NCI-H2171 treated with DMSO at 0.1 percent for 48 hours (cell line): ENCODE data around the gene ITSN1.
A peak's percentile ranks its signal among the peaks of the same experiment; 100 is the strongest.
"Not testable (repeated sequence)": the region's sequence is repeated elsewhere in the genome, so short reads cannot be mapped to it uniquely, and the experiment has no call there.

ENCODE experiments used
- DNase-seq: peaks from one replicate; lab custom pipeline; 2025; lab: John Stamatoyannopoulos, UW

The ITSN1 gene

DNA sequence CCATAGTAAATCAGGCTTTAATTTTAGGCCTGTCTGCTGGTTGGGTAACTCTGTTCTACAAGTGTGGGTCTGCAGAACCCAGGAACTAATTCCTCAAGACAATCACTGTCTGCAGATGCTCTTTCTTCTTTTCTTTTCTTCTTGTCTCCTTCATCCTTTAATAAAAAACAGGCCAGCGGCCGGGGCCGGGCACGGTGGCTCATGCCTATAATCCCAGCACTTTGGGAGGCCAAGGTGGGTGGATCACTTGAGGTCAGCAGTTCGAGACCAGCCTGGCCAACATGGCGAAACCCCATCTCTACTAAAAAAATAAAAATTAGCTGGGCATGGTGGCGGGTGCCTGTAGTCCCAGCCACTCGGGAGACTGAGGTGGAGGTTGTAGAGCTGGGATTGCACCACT lies 220.9 kb downstream of the ITSN1 start:
- DNase-seq: not testable (repeated sequence)

GRCh38 chr21:33864150-33864549 lies 221.8 kb downstream of the ITSN1 start:
- no peak for DNase-seq

DNA sequence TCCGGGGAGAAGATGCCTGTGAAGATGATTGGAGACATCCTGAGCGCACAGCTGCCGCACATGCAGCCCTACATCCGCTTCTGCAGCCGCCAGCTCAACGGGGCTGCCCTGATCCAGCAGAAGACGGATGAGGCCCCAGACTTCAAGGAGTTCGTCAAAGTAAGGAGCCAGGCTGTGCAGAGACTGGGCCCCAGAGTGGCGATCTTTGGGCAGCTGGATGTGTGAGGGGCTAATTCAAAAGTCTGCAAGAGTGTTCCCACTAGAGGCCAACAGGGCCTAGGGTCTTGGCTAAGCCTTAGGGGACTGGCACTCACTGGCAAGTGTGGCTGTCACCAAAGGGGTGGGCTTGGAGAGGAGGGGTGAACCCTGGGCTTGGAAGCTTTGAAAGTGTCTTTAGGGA lies 222.9 kb downstream of the ITSN1 start:
- DNase-seq: no peak

GRCh38 chr21:33865996-33866575 lies 223.8 kb downstream of the ITSN1 start:
- no peak for DNase-seq

GRCh38 chr21:33866826-33867225 lies 224.5 kb downstream of the ITSN1 start:
- DNase-seq: no peak

GRCh38 chr21:33867868-33868267 lies 225.6 kb downstream of the ITSN1 start:
- not testable (repeated sequence) for DNase-seq

DNA sequence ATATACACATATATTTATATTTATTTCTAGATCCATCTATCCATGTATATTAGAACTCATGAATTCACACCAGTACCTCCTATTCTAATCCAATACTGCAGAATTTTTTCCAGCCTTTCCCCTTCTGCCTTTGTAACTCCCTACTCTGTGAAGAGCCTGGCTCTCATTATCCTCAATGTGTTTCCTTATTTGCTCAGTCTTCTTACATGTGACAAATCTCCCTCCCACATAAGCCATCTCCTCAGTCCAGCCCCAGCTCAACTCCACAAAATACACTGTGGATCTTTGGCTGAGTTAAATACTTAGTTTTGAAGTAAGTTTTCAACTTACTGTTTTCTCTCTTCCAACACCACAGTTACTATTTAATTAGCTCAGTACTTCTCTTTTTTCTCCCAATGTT lies 227.6 kb downstream of the ITSN1 start:
- DNase-seq: no peak

DNA sequence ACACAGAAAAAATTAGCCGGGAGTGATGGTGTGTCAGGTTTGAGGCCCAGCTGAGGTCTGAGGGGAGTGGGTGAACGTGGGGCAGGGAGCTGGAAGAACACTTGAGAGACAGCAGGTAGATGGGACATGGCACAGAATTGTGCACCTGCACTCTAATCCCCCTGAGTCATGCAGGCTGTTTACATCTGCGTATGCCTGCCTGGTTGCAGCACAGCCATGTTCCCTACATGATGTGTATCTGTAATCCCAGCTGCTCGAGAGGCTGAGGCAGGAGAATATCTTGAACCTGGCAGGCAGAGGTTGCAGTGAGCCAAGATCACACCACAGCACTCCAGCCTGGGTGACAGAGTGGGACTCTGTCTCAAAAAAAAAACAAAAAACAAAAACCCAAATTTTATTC lies 228.5 kb downstream of the ITSN1 start:
- peak; percentile 48 for DNase-seq

DNA sequence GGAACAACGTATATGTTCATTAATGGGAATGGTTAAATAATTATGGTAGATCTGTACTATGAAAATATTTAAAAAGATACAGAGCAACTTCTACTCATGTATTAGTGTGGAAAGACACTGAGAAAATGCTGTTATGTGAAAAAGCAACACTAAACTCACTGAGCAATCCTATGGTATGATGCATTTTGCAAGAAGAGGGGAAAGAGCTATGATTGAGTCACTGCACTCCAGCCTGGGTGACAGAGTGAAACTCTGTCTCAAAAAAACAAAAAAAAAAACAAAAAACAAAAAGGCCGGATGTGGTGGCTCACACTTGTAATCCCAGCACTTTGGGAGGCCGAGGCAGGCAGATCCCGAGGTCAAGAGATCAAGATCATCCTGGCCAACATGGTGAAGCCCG lies 228.9 kb downstream of the ITSN1 start:
- DNase-seq: no peak

GRCh38 chr21:33872881-33873515 lies 230.7 kb downstream of the ITSN1 start:
- DNase-seq: no peak

DNA sequence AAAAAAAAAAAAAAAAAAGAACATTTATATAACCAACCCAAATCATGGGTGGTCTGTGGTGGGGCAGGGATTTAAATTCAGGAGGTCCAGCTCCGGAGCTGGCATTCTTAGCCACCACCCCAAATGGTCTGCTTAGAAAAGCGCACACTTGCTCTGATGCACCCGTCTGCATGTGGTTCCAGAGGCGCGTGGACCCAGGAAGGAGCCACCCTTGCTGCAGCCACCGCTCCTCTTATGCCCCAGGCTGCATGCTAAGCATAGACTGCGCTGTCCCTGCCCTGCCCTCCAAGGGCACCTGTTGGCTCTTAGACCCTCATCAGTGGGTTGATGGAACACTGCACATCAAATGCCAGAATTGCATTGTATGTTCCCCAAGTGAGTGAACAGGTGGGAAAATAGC lies 231.9 kb downstream of the ITSN1 start:
- DNase-seq: no peak

DNA sequence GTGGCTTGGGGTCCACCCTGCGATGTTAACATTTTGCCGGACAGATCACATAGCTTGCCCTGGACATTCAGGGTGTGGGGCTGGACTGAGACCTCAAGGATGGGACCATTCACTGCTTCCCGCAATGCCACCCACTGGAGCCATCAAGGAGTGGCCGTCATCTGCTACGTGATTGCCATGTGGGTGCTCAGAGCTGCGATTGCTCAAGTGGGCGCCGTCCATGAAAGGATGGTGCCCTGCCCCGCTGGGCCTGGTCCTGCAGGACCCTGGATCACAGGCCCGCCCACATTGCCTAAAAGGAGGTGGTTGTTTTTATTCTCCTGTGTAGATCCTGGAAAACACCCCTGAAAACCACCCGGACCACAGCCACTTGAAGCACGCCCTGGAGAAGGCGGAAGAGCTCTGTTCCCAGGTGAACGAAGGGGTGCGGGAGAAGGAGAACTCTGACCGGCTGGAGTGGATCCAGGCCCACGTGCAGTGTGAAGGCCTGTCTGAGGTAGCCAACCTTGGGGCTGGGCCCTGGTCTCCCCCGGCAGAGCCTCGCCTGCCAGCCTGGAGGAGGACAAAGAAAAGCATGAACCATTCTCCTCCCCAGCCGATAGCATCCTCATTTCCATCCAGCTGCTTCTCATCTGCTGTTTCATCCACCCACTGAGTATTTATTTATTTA lies 232.9 kb downstream of the ITSN1 start:
- DNase-seq: no peak

GRCh38 chr21:33878824-33879223 lies 236.5 kb downstream of the ITSN1 start:
- no peak for DNase-seq

GRCh38 chr21:33880626-33881025 lies 238.3 kb downstream of the ITSN1 start:
- DNase-seq: no peak

GRCh38 chr21:33881689-33882440 lies 239.6 kb downstream of the ITSN1 start:
- DNase-seq: no peak

DNA sequence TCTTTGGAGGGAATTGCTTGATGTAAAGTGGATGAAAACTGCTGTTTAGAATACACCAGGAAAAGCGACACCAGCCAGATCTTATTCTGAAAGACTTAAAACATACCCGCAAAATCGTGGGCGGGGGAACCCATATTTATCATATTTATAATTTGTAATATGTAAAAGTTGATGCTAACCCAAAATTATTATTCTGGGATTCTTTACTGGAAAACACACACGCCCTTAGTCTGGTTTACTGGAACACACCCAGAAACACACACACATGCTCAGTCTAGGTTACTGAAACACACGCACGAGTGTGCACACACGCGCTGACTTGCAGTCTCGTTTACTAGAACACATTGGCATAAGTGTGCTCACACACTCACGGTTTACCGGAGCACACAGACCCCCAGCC lies 240.8 kb downstream of the ITSN1 start:
- DNase-seq: no peak

DNA sequence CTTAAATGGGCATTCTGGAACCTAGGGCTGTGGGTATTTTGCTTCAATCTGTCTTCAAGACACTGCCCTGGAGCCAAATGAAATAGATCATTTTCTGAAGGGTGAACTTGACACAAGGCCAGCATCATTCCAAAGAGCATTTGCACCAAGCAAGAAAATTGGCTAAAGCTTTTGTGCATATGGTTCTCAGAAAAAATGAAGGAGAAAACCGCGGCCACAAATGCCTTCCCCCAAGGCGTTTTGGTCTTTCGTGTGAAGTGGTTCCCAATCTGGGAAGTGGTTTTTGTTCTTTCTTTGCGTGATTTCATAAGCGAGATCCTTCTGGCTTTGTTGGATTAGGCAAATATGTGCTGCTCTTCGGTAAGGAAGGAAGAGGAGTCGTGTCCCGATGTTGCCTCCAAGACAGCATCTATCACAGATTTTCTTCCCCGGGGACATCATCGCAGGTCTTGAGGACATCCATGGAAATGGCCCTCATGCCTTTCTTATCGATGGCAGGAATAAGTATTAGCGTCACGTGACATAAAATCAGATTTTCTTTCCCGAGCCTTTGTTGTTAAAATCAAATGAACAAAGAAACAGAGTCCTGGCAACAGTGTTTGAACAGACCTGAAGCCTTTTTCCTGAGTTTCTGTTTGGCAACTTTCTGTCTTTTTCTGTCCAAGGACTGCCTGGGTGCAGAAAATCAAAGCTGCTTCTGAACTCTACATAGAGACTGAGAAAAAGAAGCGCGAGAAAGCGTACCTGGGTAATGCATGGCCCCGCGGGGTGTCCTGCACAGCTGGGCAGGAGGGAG lies 242.3 kb downstream of the ITSN1 start:
- no peak for DNase-seq

- no peak for DNase-seq
Observed at GRCh38 chr21:33885172-33885514, 242.8 kb downstream of the ITSN1 start.

DNA sequence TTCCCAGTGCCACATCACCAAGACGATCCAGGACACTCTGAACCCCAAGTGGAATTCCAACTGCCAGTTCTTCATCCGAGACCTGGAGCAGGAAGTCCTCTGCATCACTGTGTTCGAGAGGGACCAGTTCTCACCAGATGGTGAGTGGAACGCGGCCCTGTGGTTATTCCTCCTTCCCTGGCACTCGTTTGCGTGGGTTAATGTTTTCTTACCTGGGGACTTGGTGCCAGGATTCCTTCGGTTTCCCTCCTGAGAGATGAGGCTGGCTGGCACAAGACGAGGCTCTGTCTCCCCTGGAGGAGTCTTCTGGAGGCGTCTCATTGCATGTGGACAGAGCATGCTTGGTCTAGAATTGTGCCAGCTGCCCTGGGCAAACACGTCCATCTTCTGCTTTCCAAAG lies 244.0 kb downstream of the ITSN1 start:
- no peak for DNase-seq

- no peak for DNase-seq
Observed at GRCh38 chr21:33890187-33890586, 247.9 kb downstream of the ITSN1 start.

- DNase-seq: no peak
Observed at GRCh38 chr21:33892853-33893252, 250.6 kb downstream of the ITSN1 start.

- no peak for DNase-seq
Observed at GRCh38 chr21:33893917-33894316, 251.6 kb downstream of the ITSN1 start.
